HG02623 (cell line): ENCODE results near the gene MYO7A.

Experiments
- ATAC-seq: cut with Tn5 transposase; IDR thresholded peaks from one replicate; pipeline ENCODE4 v1.9.1; 2021; ENCODE audit warnings: moderate library complexity; ENCODE audit not compliant: unreplicated experiment

Gene MYO7A

GRCh38 chr11:77159219-77159936 is 31.3 kb downstream of the MYO7A start:
- ATAC-seq: no peak

DNA sequence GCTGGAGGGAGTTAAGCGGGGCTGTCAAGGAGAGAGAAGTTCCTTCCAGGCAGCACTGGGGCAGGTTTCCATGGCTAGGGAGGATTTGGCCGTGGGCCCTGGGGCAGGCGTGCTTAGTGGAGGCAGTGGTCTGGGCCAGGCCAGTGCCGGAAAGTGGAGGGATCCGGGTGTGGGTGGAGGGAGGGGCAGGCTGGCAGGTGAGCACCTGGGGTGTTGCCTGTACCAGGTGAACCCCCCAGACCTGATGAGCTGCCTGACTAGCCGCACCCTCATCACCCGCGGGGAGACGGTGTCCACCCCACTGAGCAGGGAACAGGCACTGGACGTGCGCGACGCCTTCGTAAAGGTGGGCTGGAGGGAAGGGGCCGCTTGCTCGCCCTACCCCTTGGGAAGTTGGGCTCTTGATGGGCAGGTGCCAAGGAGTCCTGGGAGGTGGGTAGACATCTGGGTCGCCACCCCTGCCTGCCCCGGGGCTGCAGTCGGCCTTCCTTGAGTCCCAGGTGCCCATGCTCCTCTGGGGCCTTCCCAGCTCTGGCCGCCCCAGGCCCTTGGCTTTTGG is 32.0 kb downstream of the MYO7A start:
- no peak for ATAC-seq

- no peak for ATAC-seq
These were observed 35.2 kb downstream of the MYO7A start for GRCh38 chr11:77163271-77163670.

- ATAC-seq: no peak
These were observed 37.0 kb downstream of the MYO7A start for GRCh38 chr11:77165066-77165465.

DNA sequence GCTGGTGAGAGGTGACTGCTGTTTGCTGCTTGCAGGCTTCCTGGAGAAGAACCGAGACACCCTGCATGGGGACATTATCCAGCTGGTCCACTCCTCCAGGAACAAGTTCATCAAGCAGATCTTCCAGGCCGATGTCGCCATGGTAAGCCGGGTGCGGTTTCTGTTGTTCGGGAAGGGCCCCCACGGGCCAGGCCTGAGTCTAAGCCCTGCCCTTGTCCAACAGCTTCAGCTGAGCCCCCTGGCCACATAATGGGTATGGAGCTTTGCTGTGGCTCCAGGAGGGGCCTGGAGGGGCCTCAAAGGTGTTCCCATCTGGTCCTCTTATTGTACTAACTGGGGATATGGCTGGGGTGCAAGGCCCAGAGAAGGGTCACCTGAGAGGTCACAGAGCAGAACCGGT is 38.0 kb downstream of the MYO7A start:
- ATAC-seq: no peak

GRCh38 chr11:77167111-77167626 is 39.1 kb downstream of the MYO7A start:
- no peak for ATAC-seq

DNA sequence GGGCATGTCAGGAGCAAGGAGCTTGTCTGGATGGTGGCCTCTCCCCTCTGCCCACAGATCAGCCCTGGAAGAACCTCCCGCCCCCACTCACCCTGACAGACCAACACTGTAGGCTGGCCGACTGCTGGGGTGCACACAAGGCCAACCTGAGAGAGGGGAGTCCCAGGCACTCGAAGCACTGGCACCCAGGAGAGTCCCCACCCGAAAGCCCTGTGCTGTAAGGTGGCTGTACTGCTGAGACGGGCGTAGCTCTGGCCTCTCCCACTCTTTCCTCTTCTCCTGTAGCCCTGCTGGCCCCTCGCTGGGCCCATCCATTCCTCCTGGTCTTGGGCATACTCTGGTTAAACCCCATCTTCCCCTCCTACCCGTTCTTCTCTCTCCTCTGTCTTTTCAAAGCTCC is 39.7 kb downstream of the MYO7A start:
- ATAC-seq: no peak

GRCh38 chr11:77170107-77170506 is 42.1 kb downstream of the MYO7A start:
- ATAC-seq: no peak

DNA sequence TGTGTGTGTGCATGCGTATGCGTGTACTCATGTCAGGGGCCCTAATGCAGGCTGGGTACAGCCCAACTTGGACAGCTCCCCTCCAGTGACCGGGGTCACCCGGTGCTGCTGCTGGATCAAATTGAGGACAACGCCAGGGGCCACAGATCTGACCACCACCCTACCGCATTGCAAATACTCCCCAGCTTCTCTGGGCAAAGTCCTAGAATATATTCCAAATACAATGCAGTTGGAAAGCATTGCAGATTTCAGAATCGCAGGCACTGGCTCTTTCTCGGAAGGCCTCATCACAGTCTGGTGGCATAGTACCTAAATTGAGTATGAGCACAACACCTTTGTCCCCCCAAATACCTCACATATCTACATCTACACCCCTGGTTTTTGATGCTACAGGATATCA is 43.2 kb downstream of the MYO7A start:
- no peak for ATAC-seq

DNA sequence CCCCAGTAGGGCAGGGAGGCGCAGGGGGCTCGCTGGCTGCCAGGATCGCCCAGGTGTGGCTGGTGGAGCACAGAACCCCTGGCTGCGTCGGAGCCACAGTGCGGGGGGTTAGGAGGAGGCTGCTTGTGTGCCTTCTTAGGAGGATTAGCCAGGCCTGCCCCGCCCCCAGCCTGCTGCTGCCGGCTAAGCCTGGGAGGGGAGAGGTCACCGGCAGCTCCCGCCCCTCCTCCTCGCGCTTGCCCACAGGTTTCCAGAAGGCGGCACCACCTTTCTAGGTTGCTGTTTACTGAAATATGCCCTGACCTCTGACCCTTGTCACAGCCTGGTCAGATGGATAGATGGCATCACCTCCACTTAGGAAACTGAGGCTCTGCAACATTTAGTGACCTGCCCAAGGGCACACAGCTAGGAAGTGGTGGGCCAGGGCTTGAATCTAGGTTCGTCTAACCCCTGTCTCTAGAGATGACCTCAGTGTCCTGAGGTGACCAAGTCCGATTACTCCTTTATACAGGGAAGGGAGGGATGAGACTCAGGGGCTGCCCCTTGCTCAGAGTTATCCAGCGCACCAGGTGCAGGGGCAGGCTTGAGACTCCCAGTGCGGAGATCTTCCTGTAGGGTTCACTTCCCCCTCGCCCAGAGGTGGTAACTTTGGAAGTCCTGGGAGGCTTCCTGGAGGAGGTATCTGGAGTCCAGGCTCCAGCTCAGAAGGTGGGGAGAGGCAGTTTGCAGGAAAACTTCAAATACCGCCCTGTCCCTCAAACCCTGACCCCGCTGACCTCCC is 44.0 kb downstream of the MYO7A start:
- no peak for ATAC-seq

DNA sequence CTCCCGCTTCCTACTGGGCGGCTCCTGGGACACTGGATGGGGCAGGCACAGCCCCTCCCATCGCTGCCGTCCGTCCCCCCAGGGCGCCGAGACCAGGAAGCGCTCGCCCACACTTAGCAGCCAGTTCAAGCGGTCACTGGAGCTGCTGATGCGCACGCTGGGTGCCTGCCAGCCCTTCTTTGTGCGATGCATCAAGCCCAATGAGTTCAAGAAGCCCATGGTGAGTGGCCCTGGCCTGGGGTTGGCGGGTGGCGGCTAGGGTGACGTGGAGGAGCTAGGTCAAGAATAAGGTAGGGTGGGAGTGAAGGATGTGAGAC is 44.6 kb downstream of the MYO7A start:
- ATAC-seq: no peak

DNA sequence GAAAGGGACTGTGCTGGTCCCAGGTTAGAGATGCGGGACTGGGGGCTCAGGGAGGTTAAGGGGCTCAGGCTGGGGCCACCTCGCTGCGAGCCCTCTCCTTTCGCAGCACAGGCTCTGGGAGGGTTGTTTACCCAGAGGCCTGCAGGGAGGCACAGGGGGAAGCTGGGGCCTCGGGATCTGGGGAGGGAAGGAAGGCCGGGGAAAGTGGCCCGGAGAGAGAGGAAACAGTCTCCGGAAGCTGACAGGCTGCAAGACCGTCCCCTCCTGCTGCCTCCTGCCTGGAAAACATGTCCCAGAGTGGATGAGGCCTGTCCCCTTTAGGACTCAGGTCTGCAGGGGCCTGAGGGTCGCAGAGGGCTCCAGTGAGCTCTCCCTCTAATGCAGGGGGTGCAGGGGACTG is 45.4 kb downstream of the MYO7A start:
- no peak for ATAC-seq

GRCh38 chr11:77174559-77174958 is 46.5 kb downstream of the MYO7A start:
- ATAC-seq: no peak

DNA sequence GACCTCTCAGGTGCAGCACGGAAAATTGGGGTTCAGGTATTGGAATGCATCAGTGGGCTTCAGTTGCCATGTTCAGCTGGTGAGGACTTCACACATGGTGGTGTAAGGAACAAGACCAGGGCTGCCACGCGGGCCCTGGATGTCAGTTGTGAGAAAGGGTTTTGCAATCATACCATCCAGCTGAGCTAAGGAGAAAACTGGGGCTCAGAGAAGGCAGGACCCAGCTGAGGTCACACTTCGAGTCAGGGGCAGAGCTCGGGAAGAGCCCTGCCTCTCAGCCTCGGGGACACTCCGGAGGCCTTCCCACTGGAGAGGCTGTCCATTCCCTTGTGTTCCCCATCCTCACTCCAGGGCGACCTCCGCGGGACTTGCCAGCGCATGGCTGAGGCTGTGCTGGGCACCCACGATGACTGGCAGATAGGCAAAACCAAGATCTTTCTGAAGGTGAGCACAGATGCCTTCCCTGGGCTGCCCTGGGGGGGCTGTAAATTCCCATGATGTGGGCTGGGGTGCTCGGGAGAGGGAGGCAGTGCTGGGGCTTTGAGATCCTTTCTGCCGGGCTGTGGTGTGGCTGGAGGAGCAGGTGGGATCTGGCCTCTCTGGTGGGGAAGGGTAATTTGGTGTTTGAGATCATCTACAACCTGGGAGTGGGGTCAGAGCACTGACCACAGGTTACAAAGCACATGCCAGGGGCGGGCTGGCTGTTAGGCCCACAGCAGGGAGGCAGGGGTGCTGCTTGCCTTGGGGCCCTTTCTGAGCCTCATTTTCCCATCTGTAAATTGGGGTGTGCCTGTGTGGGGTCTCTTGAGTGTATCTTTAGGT is 47.2 kb downstream of the MYO7A start:
- no peak for ATAC-seq

- no peak for ATAC-seq
These were observed 48.0 kb downstream of the MYO7A start for GRCh38 chr11:77175869-77176539.

GRCh38 chr11:77176996-77177395 is 49.0 kb downstream of the MYO7A start:
- ATAC-seq: no peak

- ATAC-seq: no peak
These were observed 50.1 kb downstream of the MYO7A start for GRCh38 chr11:77178150-77178549.

- ATAC-seq: no peak
These were observed 51.0 kb downstream of the MYO7A start for GRCh38 chr11:77179048-77179447.

- no peak for ATAC-seq
These were observed 51.6 kb downstream of the MYO7A start for GRCh38 chr11:77179681-77180080.

DNA sequence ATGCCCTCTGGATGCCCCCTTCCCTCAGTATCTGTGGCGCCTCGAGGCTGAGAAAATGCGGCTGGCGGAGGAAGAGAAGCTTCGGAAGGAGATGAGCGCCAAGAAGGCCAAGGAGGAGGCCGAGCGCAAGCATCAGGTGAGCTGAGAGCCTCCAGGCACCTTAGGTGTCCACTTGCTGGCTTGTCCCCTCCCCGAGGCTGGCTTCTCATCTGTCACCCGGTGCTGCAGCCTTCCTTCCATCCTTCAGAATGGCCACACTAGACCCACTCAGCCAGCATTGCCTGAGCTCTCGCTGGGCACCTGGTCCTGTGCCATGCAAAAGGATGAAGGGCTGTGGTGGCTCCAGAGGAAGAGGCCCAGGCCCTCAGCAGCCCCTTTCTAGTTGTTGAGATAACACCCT is 52.3 kb downstream of the MYO7A start:
- no peak for ATAC-seq

DNA sequence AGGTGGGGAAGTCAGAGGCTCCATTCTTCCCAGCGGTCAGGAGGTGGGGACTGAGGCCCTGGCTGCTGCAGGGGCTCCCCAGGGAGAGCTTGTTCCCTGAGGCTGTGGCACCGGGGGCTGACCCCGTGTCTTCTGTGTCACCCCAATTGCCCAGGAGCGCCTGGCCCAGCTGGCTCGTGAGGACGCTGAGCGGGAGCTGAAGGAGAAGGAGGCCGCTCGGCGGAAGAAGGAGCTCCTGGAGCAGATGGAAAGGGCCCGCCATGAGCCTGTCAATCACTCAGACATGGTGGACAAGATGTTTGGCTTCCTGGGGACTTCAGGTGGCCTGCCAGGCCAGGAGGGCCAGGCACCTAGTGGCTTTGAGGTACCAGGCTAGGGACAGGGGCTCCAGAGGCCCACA is 53.2 kb downstream of the MYO7A start:
- ATAC-seq: no peak
